ENCODE results near the gene GNA12.
A peak's percentile ranks its signal among the peaks of the same experiment; 100 is the strongest.

DNA sequence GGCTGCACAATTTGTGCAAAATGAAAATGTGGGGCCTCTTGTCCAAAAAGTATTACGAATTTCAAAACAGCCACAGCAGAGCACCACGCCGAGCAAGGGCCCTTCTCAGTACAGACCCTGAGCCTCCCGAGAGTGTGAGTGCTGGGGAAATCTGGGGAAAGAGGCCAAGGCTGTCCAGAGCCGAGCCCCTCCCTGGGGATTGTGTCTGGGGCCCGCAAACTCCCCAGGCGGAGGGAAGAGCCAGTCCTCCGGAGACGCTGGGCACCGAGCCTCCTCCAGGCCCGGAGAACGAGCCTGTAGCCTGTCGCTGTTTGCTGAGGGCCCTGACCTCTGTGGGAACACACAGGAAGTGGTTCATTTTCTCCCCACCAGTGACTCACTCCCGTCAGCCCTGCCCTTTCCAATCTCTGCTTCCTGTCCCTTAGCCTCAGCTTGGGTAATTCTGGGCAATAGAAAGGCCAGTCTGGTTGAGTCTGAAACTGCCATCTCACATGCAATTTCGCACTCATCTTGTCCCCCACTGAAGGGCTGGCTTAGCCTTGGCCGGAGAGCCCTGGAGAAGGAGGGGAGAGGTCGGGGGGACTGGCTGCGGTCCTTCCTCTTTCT, 19.5 kb upstream of the GNA12 start:
- TF ChIP-seq POLR2A (IDR thresholded peaks at IDR 0.05): peak; percentile 81 to 85
- TF ChIP-seq, protein P1, sequence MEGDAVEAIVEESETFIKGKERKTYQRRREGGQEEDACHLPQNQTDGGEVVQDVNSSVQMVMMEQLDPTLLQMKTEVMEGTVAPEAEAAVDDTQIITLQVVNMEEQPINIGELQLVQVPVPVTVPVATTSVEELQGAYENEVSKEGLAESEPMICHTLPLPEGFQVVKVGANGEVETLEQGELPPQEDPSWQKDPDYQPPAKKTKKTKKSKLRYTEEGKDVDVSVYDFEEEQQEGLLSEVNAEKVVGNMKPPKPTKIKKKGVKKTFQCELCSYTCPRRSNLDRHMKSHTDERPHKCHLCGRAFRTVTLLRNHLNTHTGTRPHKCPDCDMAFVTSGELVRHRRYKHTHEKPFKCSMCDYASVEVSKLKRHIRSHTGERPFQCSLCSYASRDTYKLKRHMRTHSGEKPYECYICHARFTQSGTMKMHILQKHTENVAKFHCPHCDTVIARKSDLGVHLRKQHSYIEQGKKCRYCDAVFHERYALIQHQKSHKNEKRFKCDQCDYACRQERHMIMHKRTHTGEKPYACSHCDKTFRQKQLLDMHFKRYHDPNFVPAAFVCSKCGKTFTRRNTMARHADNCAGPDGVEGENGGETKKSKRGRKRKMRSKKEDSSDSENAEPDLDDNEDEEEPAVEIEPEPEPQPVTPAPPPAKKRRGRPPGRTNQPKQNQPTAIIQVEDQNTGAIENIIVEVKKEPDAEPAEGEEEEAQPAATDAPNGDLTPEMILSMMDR (IDR thresholded peaks at IDR 0.05): peak in 2 of 6 experiments; percentile 20

Data from adrenal gland (tissue), 5 donors.